Measurements from ENCODE around the gene SLC25A27. TPM values are rescaled to one million over a fixed set of nuclear protein-coding genes. Genes with fewer than 3 reads are reported as not detected.

Gene SLC25A27
- total RNA-seq, 2 donors from 2014 or later: 0.13 TPM; not detected in 1

GRCh38 chr6:46674410-46674809, 21.6 kb downstream of the SLC25A27 start:
- Mint-ChIP-seq H3K9me3 (no peaks in the 10 kb centered on the region), H3K36me3 (ENCODE audit: low read depth) (no peaks in the 10 kb centered on the region), H3K4me1 (no peaks in the 10 kb centered on the region), H3K27me3 (no peaks in the 10 kb centered on the region), H3K27ac (no peak overlapping the region), H3K4me3 (no peak overlapping the region)
- ATAC-seq (replicated peaks): no peak

- Mint-ChIP-seq H3K27me3 (peaks cover 11% of the 10 kb centered on the region), H3K36me3 (ENCODE audit: low read depth) (no peaks in the 10 kb centered on the region), H3K27ac (no peak overlapping the region), H3K4me3 (no peak overlapping the region), H3K9me3 (no peaks in the 10 kb centered on the region), H3K4me1 (no peaks in the 10 kb centered on the region)
- no peak for ATAC-seq (replicated peaks)
Observed at GRCh38 chr6:46676604-46677313, 24.0 kb downstream of the SLC25A27 start.

DNA sequence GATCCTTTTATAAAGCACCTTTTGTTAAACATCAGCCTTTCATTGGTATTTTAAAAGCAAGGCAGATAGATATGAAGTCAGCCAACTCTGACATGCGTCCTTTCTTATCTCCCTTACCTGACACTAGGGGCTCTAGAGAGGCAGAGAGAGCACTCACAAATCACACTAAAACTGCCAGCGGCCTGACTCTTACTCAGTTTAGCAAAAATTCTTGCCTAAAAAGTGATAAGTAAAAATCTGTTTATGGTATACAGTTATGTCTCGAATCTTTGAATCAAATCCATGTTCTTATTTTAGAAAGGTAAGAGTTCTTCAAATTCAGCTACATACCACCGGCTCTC, 24.5 kb downstream of the SLC25A27 start:
- no peaks in the 10 kb centered on the region for H3K36me3 Mint-ChIP-seq (ENCODE audit: low read depth)
- no peak overlapping the region for H3K4me3 Mint-ChIP-seq
- ATAC-seq (replicated peaks): no peak
- H3K27me3 Mint-ChIP-seq: peaks cover 11% of the 10 kb centered on the region
- H3K9me3 Mint-ChIP-seq: no peaks in the 10 kb centered on the region
- H3K4me1 Mint-ChIP-seq: no peaks in the 10 kb centered on the region
- H3K27ac Mint-ChIP-seq: no peak overlapping the region

GRCh38 chr6:46684771-46685170, 32.0 kb downstream of the SLC25A27 start:
- H3K36me3 Mint-ChIP-seq (ENCODE audit: low read depth): no peaks in the 10 kb centered on the region
- peaks cover 11% of the 10 kb centered on the region for H3K27me3 Mint-ChIP-seq
- ATAC-seq (replicated peaks): no peak
- H3K27ac Mint-ChIP-seq: no peak overlapping the region
- H3K9me3 Mint-ChIP-seq: no peaks in the 10 kb centered on the region
- H3K4me3 Mint-ChIP-seq: no peak overlapping the region
- no peaks in the 10 kb centered on the region for H3K4me1 Mint-ChIP-seq

GRCh38 chr6:46687619-46688097, 34.9 kb downstream of the SLC25A27 start, which contains the start of gene TDRD6:
TDRD6 (plus strand) TSS chr6:46687885; CDS start chr6:46688129, 244 bp downstream.
- no peaks in the 10 kb centered on the region for H3K36me3 Mint-ChIP-seq (ENCODE audit: low read depth)
- H3K4me1 Mint-ChIP-seq: no peaks in the 10 kb centered on the region
- H3K27ac Mint-ChIP-seq: no peak within 1 kb of the TSS
- peaks cover 7% of the 10 kb centered on the region for H3K27me3 Mint-ChIP-seq
- no peak within 1 kb of the TSS for H3K4me3 Mint-ChIP-seq
- no peaks in the 10 kb centered on the region for H3K9me3 Mint-ChIP-seq
- ATAC-seq (replicated peaks): no peak

GRCh38 chr6:46688117-46688965, 35.6 kb downstream of the SLC25A27 start:
- Mint-ChIP-seq H3K4me3 (no peak overlapping the region), H3K27me3 (peaks cover 7% of the 10 kb centered on the region), H3K27ac (no peak overlapping the region), H3K9me3 (no peaks in the 10 kb centered on the region), H3K4me1 (no peaks in the 10 kb centered on the region), H3K36me3 (ENCODE audit: low read depth) (no peaks in the 10 kb centered on the region)
- ATAC-seq (replicated peaks): no peak

DNA sequence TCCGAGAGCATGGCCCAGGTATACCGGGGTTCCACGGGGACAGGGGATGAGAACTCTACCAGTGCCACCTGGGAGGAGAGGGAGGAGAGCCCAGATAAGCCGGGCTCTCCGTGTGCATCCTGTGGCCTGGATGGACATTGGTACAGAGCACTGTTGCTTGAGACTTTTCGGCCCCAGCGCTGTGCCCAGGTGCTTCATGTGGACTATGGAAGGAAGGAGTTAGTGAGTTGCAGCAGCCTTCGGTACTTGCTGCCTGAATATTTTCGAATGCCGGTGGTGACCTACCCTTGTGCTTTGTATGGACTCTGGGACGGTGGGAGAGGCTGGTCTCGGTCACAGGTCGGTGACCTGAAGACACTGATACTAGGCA, 36.2 kb downstream of the SLC25A27 start:
- Mint-ChIP-seq H3K36me3 (ENCODE audit: low read depth) (no peaks in the 10 kb centered on the region), H3K9me3 (no peaks in the 10 kb centered on the region), H3K27ac (no peak overlapping the region), H3K4me3 (no peak overlapping the region), H3K27me3 (peaks cover 7% of the 10 kb centered on the region), H3K4me1 (no peaks in the 10 kb centered on the region)
- ATAC-seq (replicated peaks): no peak

- Mint-ChIP-seq H3K4me3 (no peak overlapping the region), H3K27ac (no peak overlapping the region), H3K36me3 (ENCODE audit: low read depth) (no peaks in the 10 kb centered on the region), H3K9me3 (no peaks in the 10 kb centered on the region), H3K4me1 (no peaks in the 10 kb centered on the region), H3K27me3 (peaks cover 7% of the 10 kb centered on the region)
- no peak for ATAC-seq (replicated peaks)
Observed at GRCh38 chr6:46689657-46690056, 36.9 kb downstream of the SLC25A27 start.

DNA sequence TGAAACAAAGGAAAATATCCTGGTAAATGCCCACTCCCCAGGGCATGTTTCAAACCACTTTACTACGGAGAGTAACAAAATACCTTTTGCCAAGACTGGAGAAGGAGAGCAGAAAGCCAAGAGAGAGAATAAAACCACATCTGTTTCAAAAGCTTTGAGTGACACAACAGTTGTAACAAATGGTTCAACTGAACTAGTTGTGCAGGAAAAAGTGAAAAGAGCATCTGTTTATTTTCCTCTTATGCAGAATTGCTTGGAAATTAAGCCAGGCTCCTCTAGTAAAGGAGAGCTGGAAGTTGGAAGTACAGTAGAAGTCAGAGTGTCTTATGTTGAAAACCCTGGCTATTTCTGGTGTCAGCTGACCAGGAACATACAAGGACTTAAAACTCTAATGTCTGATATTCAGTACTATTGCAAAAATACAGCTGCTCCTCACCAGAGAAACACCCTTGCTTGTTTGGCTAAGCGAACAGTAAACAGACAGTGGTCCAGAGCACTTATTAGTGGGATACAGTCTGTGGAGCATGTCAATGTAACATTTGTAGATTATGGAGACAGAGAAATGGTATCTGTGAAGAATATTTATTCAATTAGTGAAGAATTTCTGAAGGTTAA, 37.5 kb downstream of the SLC25A27 start:
- Mint-ChIP-seq H3K36me3 (ENCODE audit: low read depth) (no peaks in the 10 kb centered on the region), H3K9me3 (no peaks in the 10 kb centered on the region), H3K4me1 (no peaks in the 10 kb centered on the region), H3K27me3 (peaks cover 7% of the 10 kb centered on the region), H3K4me3 (no peak overlapping the region), H3K27ac (no peak overlapping the region)
- ATAC-seq (replicated peaks): no peak

DNA sequence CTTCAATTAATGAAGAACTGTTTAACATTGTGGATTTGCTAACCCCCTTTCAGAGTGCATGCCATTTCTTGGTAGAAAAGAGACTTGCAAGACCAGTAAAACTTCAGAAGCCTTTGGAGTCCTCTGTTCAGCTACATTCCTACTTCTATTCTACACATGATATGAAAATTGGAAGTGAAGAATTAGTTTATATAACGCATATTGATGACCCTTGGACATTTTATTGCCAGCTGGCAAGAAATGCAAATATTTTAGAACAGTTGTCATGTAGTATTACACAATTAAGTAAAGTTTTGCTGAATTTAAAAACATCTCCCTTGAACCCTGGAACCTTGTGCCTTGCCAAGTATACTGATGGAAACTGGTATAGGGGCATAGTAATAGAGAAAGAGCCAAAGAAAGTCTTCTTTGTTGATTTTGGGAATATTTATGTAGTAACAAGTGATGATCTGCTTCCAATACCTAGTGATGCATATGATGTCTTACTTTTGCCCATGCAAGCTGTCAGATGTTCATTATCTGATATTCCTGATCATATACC, 38.2 kb downstream of the SLC25A27 start:
- Mint-ChIP-seq H3K27ac (no peak overlapping the region), H3K27me3 (peaks cover 14% of the 10 kb centered on the region), H3K4me1 (no peaks in the 10 kb centered on the region), H3K36me3 (ENCODE audit: low read depth) (no peaks in the 10 kb centered on the region), H3K4me3 (no peak overlapping the region), H3K9me3 (no peaks in the 10 kb centered on the region)
- no peak for ATAC-seq (replicated peaks)

DNA sequence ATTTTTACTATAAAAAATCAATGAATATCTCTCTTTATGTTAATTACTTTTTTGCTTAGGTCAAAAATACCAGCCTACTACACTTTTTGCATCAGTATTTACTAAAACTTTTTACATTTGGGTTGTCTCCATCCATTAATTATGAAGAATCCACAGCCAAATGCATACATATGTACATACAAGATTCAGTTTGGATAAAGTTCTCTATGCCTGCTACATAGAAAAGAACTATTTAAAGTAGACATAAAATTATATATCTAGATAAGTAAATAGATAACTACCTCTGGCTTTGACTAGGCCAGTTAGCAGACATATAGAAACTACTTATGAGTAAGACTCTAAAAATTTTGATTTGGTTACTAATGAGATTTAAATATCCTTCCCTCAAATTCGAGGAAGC, 47.2 kb downstream of the SLC25A27 start:
- peaks cover 34% of the 10 kb centered on the region for H3K27me3 Mint-ChIP-seq
- no peak overlapping the region for H3K27ac Mint-ChIP-seq
- H3K4me1 Mint-ChIP-seq: no peaks in the 10 kb centered on the region
- no peak for ATAC-seq (replicated peaks)
- no peaks in the 10 kb centered on the region for H3K9me3 Mint-ChIP-seq
- H3K36me3 Mint-ChIP-seq (ENCODE audit: low read depth): no peaks in the 10 kb centered on the region
- H3K4me3 Mint-ChIP-seq: no peak overlapping the region

- peak; percentile 35 for ATAC-seq (replicated peaks)
- no peaks in the 10 kb centered on the region for H3K36me3 Mint-ChIP-seq (ENCODE audit: low read depth)
- H3K9me3 Mint-ChIP-seq: no peaks in the 10 kb centered on the region
Observed at GRCh38 chr6:46704562-46704961, 51.8 kb downstream of the SLC25A27 start.

DNA sequence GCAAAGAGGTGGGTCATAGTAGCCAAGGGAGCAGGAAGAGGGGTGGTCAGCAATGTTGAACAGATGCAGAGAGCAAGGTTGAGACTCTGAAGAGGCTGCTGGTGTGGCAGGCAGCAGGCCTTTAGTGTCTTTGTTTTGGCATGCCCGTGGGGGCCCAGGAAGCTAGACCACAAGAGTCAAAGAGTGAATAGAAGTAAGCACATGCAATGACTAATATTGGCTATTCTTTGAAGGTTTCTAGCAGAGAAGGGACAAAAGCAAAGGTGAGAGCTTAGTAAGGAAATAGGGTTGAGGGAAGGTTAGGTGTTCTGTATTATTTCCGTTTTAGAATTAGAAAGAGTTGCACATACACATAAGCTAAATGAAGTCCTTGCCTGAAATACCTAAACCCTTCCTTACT, 53.7 kb downstream of the SLC25A27 start:
- Mint-ChIP-seq H3K9me3 (no peaks in the 10 kb centered on the region), H3K27ac (no peak overlapping the region), H3K4me3 (no peak overlapping the region), H3K4me1 (no peaks in the 10 kb centered on the region), H3K36me3 (ENCODE audit: low read depth) (no peaks in the 10 kb centered on the region), H3K27me3 (peaks cover 38% of the 10 kb centered on the region)
- peak; percentile 24 for ATAC-seq (replicated peaks)

More at GRCh38 chr6:46704562-46704961, 51.8 kb downstream of the SLC25A27 start:
- no peak overlapping the region for H3K27ac Mint-ChIP-seq
- H3K27me3 Mint-ChIP-seq: peaks cover 29% of the 10 kb centered on the region
- no peaks in the 10 kb centered on the region for H3K4me1 Mint-ChIP-seq
- no peak overlapping the region for H3K4me3 Mint-ChIP-seq

GRCh38 chr6:46711491-46711890, 58.7 kb downstream of the SLC25A27 start:
- H3K4me3 Mint-ChIP-seq: no peak overlapping the region
- no peaks in the 10 kb centered on the region for H3K4me1 Mint-ChIP-seq
- no peak for ATAC-seq (replicated peaks)
- no peaks in the 10 kb centered on the region for H3K36me3 Mint-ChIP-seq (ENCODE audit: low read depth)
- H3K27me3 Mint-ChIP-seq: peaks cover 24% of the 10 kb centered on the region
- no peak overlapping the region for H3K27ac Mint-ChIP-seq
- H3K9me3 Mint-ChIP-seq: no peaks in the 10 kb centered on the region
